Kidney (tissue), 14 donors: ENCODE data around the gene LBX1. TPM values are rescaled to one million over a fixed set of nuclear protein-coding genes. Genes with fewer than 3 reads are reported as not detected.

Source experiments
- DNase-seq, 5 donors: peaks; one replicate each; pipeline ENCODE4 v3.0.0-alpha.2; 2013 to 2020
- FAIRE-seq: peaks from 2 replicates; lab custom pipeline; 2012; peaks lifted over from hg19 to GRCh38; lab: Jason Lieb, UNC
- H3K27ac ChIP-seq, 2 donors: one replicate each; pipeline ENCODE4 v1.7.0; 2013; ENCODE audit warnings: low read depth in 2 of 2, low read length in 2 of 2, inconsistent platforms in 1 of 2
- H3K27me3 ChIP-seq: one replicate; pipeline ENCODE4 v1.7.1; 2013; ENCODE audit warnings: low read length, inconsistent platforms; ENCODE audit not compliant: control insufficient read depth, insufficient read depth
- H3K36me3 ChIP-seq, 3 donors: one replicate each; pipeline versions ENCODE4 v1.7.0 to v1.7.1; 2013; ENCODE audit warnings: low read length in 3 of 3, control low read depth in 1 of 3, inconsistent platforms in 1 of 3; ENCODE audit not compliant: insufficient read depth in 3 of 3, control insufficient read depth in 2 of 3
- H3K4me1 ChIP-seq, 3 donors: one replicate each; pipeline versions ENCODE4 v1.7.0 to v1.7.1; 2013; ENCODE audit warnings: low read length in 3 of 3, inconsistent platforms in 1 of 3, low read depth in 1 of 3; ENCODE audit not compliant: control insufficient read depth in 2 of 3, insufficient read depth in 2 of 3
- H3K4me3 ChIP-seq, 3 donors: one replicate each; pipeline versions ENCODE4 v1.7.0 to v1.8.1; 2013; ENCODE audit warnings: low read length in 3 of 3, control low read depth in 1 of 3, inconsistent platforms in 1 of 3
- H3K9ac ChIP-seq, 3 donors: one replicate each; pipeline versions ENCODE4 v1.7.0 to v1.7.1; 2013; ENCODE audit warnings: low read length in 3 of 3, control low read depth in 1 of 3, inconsistent platforms in 1 of 3
- H3K9me3 ChIP-seq, 3 donors: one replicate each; pipeline versions ENCODE4 v1.7.0 to v1.7.1; 2013; ENCODE audit warnings: low read length in 3 of 3, control low read depth in 1 of 3, inconsistent platforms in 1 of 3; ENCODE audit not compliant: control insufficient read depth in 2 of 3, insufficient read depth in 1 of 3
- CTCF ChIP-seq: IDR thresholded peaks from 3 replicates; pipeline ENCODE4 v1.5.1; 2012; ENCODE audit warnings: mild to moderate bottlenecking, moderate library complexity, borderline replicate concordance; ENCODE audit not compliant: insufficient read depth; ENCODE audit errors: extremely low read depth
- intact Hi-C: fragments of 100-400 bp; cut with DNase I; formaldehyde crosslinking; loops from one replicate; pipeline ENCODE4 v1.11.1; 2022
- polyA plus RNA-seq: library from polyadenylated mRNA; stranded (reverse); fragments of 350-450 nt; fragmentation: Illumina TruSeq; extraction: RNeasy Lipid Tissue Mini Kit (QIAGEN cat#74804); gene quantifications from one replicate; pipeline ENCODE4 v1.2.3, GENCODE V29; 2014; ENCODE audit warnings: low read depth, low replicate concordance; ENCODE audit not compliant: insufficient read depth
- total RNA-seq: library from RNA; stranded (reverse); fragmentation: NEBNext Ultra II Directional; extraction: Animal tissue kit (Norgen Biotek cat#: 25700); gene quantifications from one replicate; pipeline ENCODE4 v1.2.1, GENCODE V29; 2021
- donor health status: control.
- donor health status: control.
- donor health status: control.
- donor health status: control.
- donor health status: control.
- donor health status: DM: yes; HTN: yes; CAD: no.
- donor health status: Normal renal cell carcinoma (clear cell type).

LBX1 gene
- total and polyA plus RNA-seq, 2 donors from 2014 or later: not detected

GRCh38 chr10:101228966-101229265 lies 347 bp downstream of the LBX1 start:
- peak in 2 of 5 donors; percentile 22 for DNase-seq
- Histone ChIP-seq H3K9ac (no peak overlapping the region), H3K9me3 (no peaks in the 10 kb centered on the region), H3K27ac (no peak overlapping the region), H3K36me3 (no peaks in the 10 kb centered on the region), H3K4me1 (peaks cover 0 to 20% (median 0%) of the 10 kb centered on the region in 3 donors), H3K4me3 (no peak overlapping the region), H3K27me3 (peaks cover 71% of the 10 kb centered on the region)
- no peak for TF ChIP-seq CTCF
- intact Hi-C loops: no loop called here
- no peak for FAIRE-seq

GRCh38 chr10:101228153-101228965 lies 904 bp downstream of the LBX1 start:
- peak in 2 of 5 donors; percentile 32 to 34 for DNase-seq
- Histone ChIP-seq H3K9ac (no peak overlapping the region), H3K9me3 (no peaks in the 10 kb centered on the region), H3K4me1 (peaks cover 0 to 20% (median 0%) of the 10 kb centered on the region in 3 donors), H3K27me3 (peaks cover 71% of the 10 kb centered on the region), H3K27ac (no peak overlapping the region), H3K36me3 (no peaks in the 10 kb centered on the region), H3K4me3 (no peak overlapping the region)
- intact Hi-C loops: no loop called here
- no peak for TF ChIP-seq CTCF
- FAIRE-seq: no peak

- H3K4me1 ChIP-seq: peaks cover 0 to 26% (median 0%) of the 10 kb centered on the region in 3 donors
- FAIRE-seq: no peak
Measured at GRCh38 chr10:101227429-101228152, 1.7 kb downstream of the LBX1 start.

More at GRCh38 chr10:101227429-101228152, 1.7 kb downstream of the LBX1 start:
- Histone ChIP-seq H3K4me3 (no peak overlapping the region), H3K27ac (no peak overlapping the region), H3K9me3 (no peaks in the 10 kb centered on the region), H3K9ac (no peak overlapping the region), H3K27me3 (peaks cover 69% of the 10 kb centered on the region), H3K36me3 (no peaks in the 10 kb centered on the region)
- TF ChIP-seq CTCF: no peak
- intact Hi-C loops: no loop called here
- peak in 1 of 5 donors; percentile 26 for DNase-seq
